OCI-LY3 (cell line): ENCODE results near the gene IRF6.

Experiments
- H2AFZ ChIP-seq: fragments of 200-600, 300-600 bp; shearing (Covaris generic); 2 replicates; pipeline ENCODE4 v1.6.0; 2014; ENCODE audit warnings: antibody characterized with exemption, low read depth, low read length
- H3K27ac ChIP-seq: fragments of 200-600, 300-600 bp; sonication (generic); 2 replicates; pipeline ENCODE4 v1.5.1; 2014; ENCODE audit warnings: mild to moderate bottlenecking, low read length, moderate library complexity, mixed read lengths
- H3K27me3 ChIP-seq: fragments of 200-600, 300-600 bp; sonication (generic); 2 replicates; pipeline ENCODE4 v1.6.1; 2014; ENCODE audit warnings: low read depth, low read length, mixed read lengths
- H3K36me3 ChIP-seq: fragments of 200-600, 300-600 bp; sonication (generic); replicated peaks from 2 replicates; pipeline ENCODE3; 2014; ENCODE audit warnings: low read depth, low read length, mixed read lengths
- H3K4me1 ChIP-seq: fragments of 300-600, 200-600 bp; sonication (generic); 2 replicates; pipeline ENCODE4 v1.6.1; 2014; ENCODE audit warnings: low read length, mixed read lengths
- H3K4me2 ChIP-seq: fragments of 200-600, 300-600 bp; sonication (generic); 2 replicates; pipeline ENCODE4 v1.6.1; 2014; ENCODE audit warnings: low read length, mixed read lengths
- H3K4me3 ChIP-seq: fragments of 300-600, 200-600 bp; sonication (generic); 2 replicates; pipeline ENCODE4 v1.5.1; 2014; ENCODE audit warnings: antibody characterized with exemption, mild to moderate bottlenecking, low read length, moderate library complexity
- H3K79me2 ChIP-seq: fragments of 300-600, 200-600 bp; shearing (Covaris generic); 2 replicates; pipeline ENCODE4 v1.6.1; 2014; ENCODE audit warnings: mild to moderate bottlenecking, low read length, mixed read lengths
- H3K9ac ChIP-seq: fragments of 300-600, 200-600 bp; shearing (Covaris generic); 2 replicates; pipeline ENCODE4 v1.6.0; 2014; ENCODE audit warnings: mild to moderate bottlenecking, low read length, moderate library complexity
- H3K9me3 ChIP-seq: fragments of 200-600, 300-600 bp; shearing (Covaris generic); 2 replicates; pipeline ENCODE4 v1.6.1; 2014; ENCODE audit warnings: low read length, mixed read lengths; ENCODE audit not compliant: insufficient read depth
- H4K20me1 ChIP-seq: fragments of 200-600, 300-600 bp; sonication (generic); 2 replicates; pipeline ENCODE4 v1.6.1; 2016; ENCODE audit warnings: low read length, mixed read lengths; ENCODE audit not compliant: insufficient read depth
- EZH2phosphoT487 ChIP-seq: fragments of 200-600 bp; shearing (Covaris generic); IDR thresholded peaks from 2 replicates; pipeline ENCODE4 v1.6.1; 2018; ENCODE audit warnings: antibody characterized with exemption, mixed run types, low read depth
- TF ChIP-seq, protein P1 (sequence below): fragments of 200-600, 300-600 bp; sonication (generic); IDR thresholded peaks from 2 replicates; pipeline ENCODE4 v1.5.1; 2014; ENCODE audit warnings: antibody characterized with exemption, low read length, low read depth

The IRF6 gene

GRCh38 chr1:209837671-209838070, 31.7 kb upstream of the IRF6 start:
- Histone ChIP-seq H3K79me2 (no peaks in the 10 kb centered on the region), H2AFZ (no peak overlapping the region), H4K20me1 (no peaks in the 10 kb centered on the region), H3K27me3 (no peaks in the 10 kb centered on the region), H3K9me3 (no peaks in the 10 kb centered on the region), H3K4me3 (no peak overlapping the region), H3K36me3 (peaks cover 97% of the 10 kb centered on the region), H3K9ac (no peak overlapping the region), H3K27ac (no peak overlapping the region), H3K4me2 (no peak overlapping the region), H3K4me1 (peaks cover 6% of the 10 kb centered on the region; the same call in 1 of the 2 replicates)
- TF ChIP-seq EZH2phosphoT487: no peak
- TF ChIP-seq, protein P1, sequence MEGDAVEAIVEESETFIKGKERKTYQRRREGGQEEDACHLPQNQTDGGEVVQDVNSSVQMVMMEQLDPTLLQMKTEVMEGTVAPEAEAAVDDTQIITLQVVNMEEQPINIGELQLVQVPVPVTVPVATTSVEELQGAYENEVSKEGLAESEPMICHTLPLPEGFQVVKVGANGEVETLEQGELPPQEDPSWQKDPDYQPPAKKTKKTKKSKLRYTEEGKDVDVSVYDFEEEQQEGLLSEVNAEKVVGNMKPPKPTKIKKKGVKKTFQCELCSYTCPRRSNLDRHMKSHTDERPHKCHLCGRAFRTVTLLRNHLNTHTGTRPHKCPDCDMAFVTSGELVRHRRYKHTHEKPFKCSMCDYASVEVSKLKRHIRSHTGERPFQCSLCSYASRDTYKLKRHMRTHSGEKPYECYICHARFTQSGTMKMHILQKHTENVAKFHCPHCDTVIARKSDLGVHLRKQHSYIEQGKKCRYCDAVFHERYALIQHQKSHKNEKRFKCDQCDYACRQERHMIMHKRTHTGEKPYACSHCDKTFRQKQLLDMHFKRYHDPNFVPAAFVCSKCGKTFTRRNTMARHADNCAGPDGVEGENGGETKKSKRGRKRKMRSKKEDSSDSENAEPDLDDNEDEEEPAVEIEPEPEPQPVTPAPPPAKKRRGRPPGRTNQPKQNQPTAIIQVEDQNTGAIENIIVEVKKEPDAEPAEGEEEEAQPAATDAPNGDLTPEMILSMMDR: no peak

GRCh38 chr1:209835782-209836298, 29.9 kb upstream of the IRF6 start:
- H3K4me2 ChIP-seq: no peak overlapping the region
- TF ChIP-seq EZH2phosphoT487: no peak
- TF ChIP-seq, protein P1: no peak
- H3K9me3 ChIP-seq: no peaks in the 10 kb centered on the region
- H3K36me3 ChIP-seq: peaks cover 92% of the 10 kb centered on the region
- H3K27me3 ChIP-seq: no peaks in the 10 kb centered on the region
- H3K27ac ChIP-seq: no peak overlapping the region
- H3K79me2 ChIP-seq: no peaks in the 10 kb centered on the region
- H3K9ac ChIP-seq: no peak overlapping the region
- H4K20me1 ChIP-seq: no peaks in the 10 kb centered on the region
- peaks cover 6% of the 10 kb centered on the region; the same call in 1 of the 2 replicates for H3K4me1 ChIP-seq
- H2AFZ ChIP-seq: no peak overlapping the region
- H3K4me3 ChIP-seq: no peak overlapping the region

GRCh38 chr1:209831615-209832014, 25.7 kb upstream of the IRF6 start:
- no peak overlapping the region for H2AFZ ChIP-seq
- no peak overlapping the region for H3K27ac ChIP-seq
- H3K4me2 ChIP-seq: no peak overlapping the region
- H3K4me3 ChIP-seq: no peak overlapping the region
- peaks cover 21% of the 10 kb centered on the region for H3K79me2 ChIP-seq
- no peaks in the 10 kb centered on the region for H4K20me1 ChIP-seq
- H3K9ac ChIP-seq: no peak overlapping the region
- no peaks in the 10 kb centered on the region for H3K27me3 ChIP-seq
- H3K36me3 ChIP-seq: peaks cover 55% of the 10 kb centered on the region
- H3K9me3 ChIP-seq: no peaks in the 10 kb centered on the region
- TF ChIP-seq, protein P1: no peak
- TF ChIP-seq EZH2phosphoT487: no peak
- peaks cover 18% of the 10 kb centered on the region for H3K4me1 ChIP-seq

DNA sequence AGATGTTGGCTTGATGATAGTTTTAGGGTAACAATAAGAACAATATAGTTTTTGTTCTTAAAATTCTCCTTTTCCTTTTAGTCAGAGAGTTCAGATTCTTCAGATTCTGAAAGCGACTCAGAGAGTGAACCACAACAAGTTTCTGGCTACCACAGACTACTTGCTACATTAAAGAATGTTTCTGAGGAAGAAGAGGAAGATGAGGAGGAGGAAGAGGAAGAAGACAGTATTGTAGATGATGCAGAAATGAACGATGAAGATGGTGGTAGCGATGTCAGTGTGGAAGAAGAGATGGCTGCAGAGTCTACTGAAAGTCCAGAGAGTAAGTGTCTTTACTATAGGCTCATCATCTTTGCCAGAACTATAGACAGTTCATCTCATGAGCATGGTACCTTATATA, 24.8 kb upstream of the IRF6 start:
- peaks cover 17% of the 10 kb centered on the region for H3K4me1 ChIP-seq
- no peak for TF ChIP-seq EZH2phosphoT487
- TF ChIP-seq, protein P1: no peak
- H4K20me1 ChIP-seq: no peaks in the 10 kb centered on the region
- no peak overlapping the region for H3K4me3 ChIP-seq
- no peaks in the 10 kb centered on the region for H3K27me3 ChIP-seq
- peaks cover 46% of the 10 kb centered on the region for H3K36me3 ChIP-seq
- no peak overlapping the region for H2AFZ ChIP-seq
- no peak overlapping the region for H3K4me2 ChIP-seq
- no peak overlapping the region for H3K9ac ChIP-seq
- H3K79me2 ChIP-seq: peaks cover 21% of the 10 kb centered on the region
- H3K9me3 ChIP-seq: no peaks in the 10 kb centered on the region
- no peak overlapping the region for H3K27ac ChIP-seq
